Prostate gland (tissue), 2 donors: ENCODE data around the gene ADAMTS1.

Experiments used
- CTCF ChIP-seq, 4 experiments: fragments of 200-600 bp in 2 of 4; fragments of 450-650 bp in 2 of 4; sonication (generic) in 2 of 4; IDR thresholded peaks; 1 replicate in 3 of 4; 2 replicates in 1 of 4; pipeline ENCODE4 v1.5.1; 2016 to 2019; ENCODE audit warnings: antibody characterized with exemption in 4 of 4, mild to moderate bottlenecking in 2 of 4, moderate library complexity in 2 of 4
- POLR2A ChIP-seq: fragments of 450-650 bp; IDR thresholded peaks from one replicate; pipeline ENCODE4 v1.6.1; 2016; ENCODE audit warnings: antibody characterized with exemption, mild to moderate bottlenecking

GRCh38 chr21:26847921-26848320 lies 2.7 kb upstream of the ADAMTS1 start:
- no peak for TF ChIP-seq POLR2A
- TF ChIP-seq CTCF (IDR thresholded peaks at IDR 0.05) = no peak
